Measurements from ENCODE around the gene ADGRV1. TPM values are rescaled to one million over a fixed set of nuclear protein-coding genes. Genes with fewer than 3 reads are reported as not detected.

ADGRV1 gene
- total and polyA plus RNA-seq, 9 of the 15 experiments (the other 6 are each of a cell fraction or from before 2014, with no cell fraction given), result 21.7 to 156 (median 58.2) TPM

DNA sequence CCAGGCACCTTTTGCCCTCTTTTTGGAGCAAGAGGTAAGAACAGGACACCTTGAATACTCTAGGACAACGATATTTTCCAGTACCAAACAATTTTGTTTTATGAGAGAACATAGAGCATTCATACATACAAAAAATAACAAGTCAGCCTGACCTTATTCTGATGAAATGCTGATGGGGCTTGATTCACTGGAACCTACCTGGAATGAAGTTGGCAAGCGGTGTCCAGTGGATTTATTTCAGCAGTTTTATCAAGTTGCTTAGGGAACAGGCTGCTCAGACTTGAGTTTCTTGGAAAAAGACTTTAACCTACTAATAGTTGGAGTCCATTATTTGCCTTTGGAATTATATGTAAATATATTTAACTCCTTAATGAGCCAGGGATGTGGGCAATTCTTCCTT is 502.5 kb downstream of the ADGRV1 start:
- CTCF ChIA-PET (ENCODE audit: low intra/inter-chr PET ratio), result no interaction called here
- FAIRE-seq, result no peak
- WGBS (ENCODE audit: insufficient coverage, low coverage, missing lambda C conversion rate), result 48% methylated on average over 2 of the region's 2 CpGs
- TF ChIP-seq SAFB2 (IDR thresholded peaks at IDR 0.05; ENCODE audit: borderline replicate concordance, low read depth, low read length, severe bottlenecking) (no peak), TCF3 (CRISPR knock-in tag; IDR thresholded peaks at IDR 0.05) (no peak), ZNF41 (CRISPR knock-in tag; conservative IDR thresholded peaks at IDR 0.05) (no peak), ZFP1 (CRISPR knock-in tag; IDR thresholded peaks at IDR 0.05) (no peak), CHD2 (IDR thresholded peaks at IDR 0.05; ENCODE audit: low read depth, low read length) (no peak), CBFB (CRISPR knock-in tag; IDR thresholded peaks at IDR 0.05) (no peak), ZNF444 (CRISPR knock-in tag; IDR thresholded peaks at IDR 0.05) (no peak), SRSF7 (optimal IDR thresholded peaks at IDR 0.05; ENCODE audit: low read depth, low read length) (no peak), MECOM (CRISPR knock-in tag; IDR thresholded peaks at IDR 0.05) (no peak), POLR2A (conservative IDR thresholded peaks at IDR 0.05) (no peak), NFRKB (IDR thresholded peaks at IDR 0.05; ENCODE audit: low read depth) (no peak), MXD1 (CRISPR knock-in tag; IDR thresholded peaks at IDR 0.05; ENCODE audit: borderline replicate concordance, poor library complexity, severe bottlenecking) (no peak), ZBTB17 (CRISPR knock-in tag; IDR thresholded peaks at IDR 0.05) (no peak), ATF3 (IDR thresholded peaks at IDR 0.05) (no peak), ATF3 (CRISPR knock-in tag; conservative IDR thresholded peaks at IDR 0.05) (no peak)
- TF ChIP-seq, protein P1, sequence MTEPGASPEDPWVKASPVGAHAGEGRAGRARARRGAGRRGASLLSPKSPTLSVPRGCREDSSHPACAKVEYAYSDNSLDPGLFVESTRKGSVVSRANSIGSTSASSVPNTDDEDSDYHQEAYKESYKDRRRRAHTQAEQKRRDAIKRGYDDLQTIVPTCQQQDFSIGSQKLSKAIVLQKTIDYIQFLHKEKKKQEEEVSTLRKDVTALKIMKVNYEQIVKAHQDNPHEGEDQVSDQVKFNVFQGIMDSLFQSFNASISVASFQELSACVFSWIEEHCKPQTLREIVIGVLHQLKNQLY (CRISPR knock-in tag; conservative IDR thresholded peaks at IDR 0.05), result no peak
- TF ChIP-seq, protein P2, sequence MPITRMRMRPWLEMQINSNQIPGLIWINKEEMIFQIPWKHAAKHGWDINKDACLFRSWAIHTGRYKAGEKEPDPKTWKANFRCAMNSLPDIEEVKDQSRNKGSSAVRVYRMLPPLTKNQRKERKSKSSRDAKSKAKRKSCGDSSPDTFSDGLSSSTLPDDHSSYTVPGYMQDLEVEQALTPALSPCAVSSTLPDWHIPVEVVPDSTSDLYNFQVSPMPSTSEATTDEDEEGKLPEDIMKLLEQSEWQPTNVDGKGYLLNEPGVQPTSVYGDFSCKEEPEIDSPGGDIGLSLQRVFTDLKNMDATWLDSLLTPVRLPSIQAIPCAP (CRISPR knock-in tag; IDR thresholded peaks at IDR 0.05; ENCODE audit: borderline replicate concordance), result no peak
- TF ChIP-seq, protein P3, sequence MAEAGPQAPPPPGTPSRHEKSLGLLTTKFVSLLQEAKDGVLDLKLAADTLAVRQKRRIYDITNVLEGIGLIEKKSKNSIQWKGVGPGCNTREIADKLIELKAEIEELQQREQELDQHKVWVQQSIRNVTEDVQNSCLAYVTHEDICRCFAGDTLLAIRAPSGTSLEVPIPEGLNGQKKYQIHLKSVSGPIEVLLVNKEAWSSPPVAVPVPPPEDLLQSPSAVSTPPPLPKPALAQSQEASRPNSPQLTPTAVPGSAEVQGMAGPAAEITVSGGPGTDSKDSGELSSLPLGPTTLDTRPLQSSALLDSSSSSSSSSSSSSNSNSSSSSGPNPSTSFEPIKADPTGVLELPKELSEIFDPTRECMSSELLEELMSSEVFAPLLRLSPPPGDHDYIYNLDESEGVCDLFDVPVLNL (CRISPR knock-in tag; IDR thresholded peaks at IDR 0.05; ENCODE audit: low read depth), result no peak
- TF ChIP-seq, protein P4, sequence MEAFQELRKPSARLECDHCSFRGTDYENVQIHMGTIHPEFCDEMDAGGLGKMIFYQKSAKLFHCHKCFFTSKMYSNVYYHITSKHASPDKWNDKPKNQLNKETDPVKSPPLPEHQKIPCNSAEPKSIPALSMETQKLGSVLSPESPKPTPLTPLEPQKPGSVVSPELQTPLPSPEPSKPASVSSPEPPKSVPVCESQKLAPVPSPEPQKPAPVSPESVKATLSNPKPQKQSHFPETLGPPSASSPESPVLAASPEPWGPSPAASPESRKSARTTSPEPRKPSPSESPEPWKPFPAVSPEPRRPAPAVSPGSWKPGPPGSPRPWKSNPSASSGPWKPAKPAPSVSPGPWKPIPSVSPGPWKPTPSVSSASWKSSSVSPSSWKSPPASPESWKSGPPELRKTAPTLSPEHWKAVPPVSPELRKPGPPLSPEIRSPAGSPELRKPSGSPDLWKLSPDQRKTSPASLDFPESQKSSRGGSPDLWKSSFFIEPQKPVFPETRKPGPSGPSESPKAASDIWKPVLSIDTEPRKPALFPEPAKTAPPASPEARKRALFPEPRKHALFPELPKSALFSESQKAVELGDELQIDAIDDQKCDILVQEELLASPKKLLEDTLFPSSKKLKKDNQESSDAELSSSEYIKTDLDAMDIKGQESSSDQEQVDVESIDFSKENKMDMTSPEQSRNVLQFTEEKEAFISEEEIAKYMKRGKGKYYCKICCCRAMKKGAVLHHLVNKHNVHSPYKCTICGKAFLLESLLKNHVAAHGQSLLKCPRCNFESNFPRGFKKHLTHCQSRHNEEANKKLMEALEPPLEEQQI (IDR thresholded peaks at IDR 0.05), result no peak

More for the DNA sequence above, 502.5 kb downstream of the ADGRV1 start:
- Histone ChIP-seq H3K9me1 (ENCODE audit: control insufficient read depth, insufficient read depth, low read length) (no peaks in the 10 kb centered on the region), H3K36me3 (ENCODE audit: control insufficient read depth, insufficient read depth, low read length) (no peaks in the 10 kb centered on the region), H3K9me3 (replicated peaks; ENCODE audit: control insufficient read depth, insufficient read depth, low read depth, low read length) (no peaks in the 10 kb centered on the region), H3K4me2 (ENCODE audit: insufficient read depth, low read length) (no peak overlapping the region), H3K27me3 (ENCODE audit: control insufficient read depth in 2 of 2, insufficient read depth in 2 of 2, low read length in 2 of 2) (no peaks in the 10 kb centered on the region), H3K79me2 (ENCODE audit: control insufficient read depth, insufficient read depth, low read length) (no peaks in the 10 kb centered on the region), H2AFZ (ENCODE audit: low read depth, low read length) (no peak overlapping the region), H3K4me1 (replicated peaks in 1 of 2; ENCODE audit: control insufficient read depth in 2 of 2, insufficient read depth in 2 of 2, low read length in 2 of 2) (no peaks in the 10 kb centered on the region), H4K20me1 (replicated peaks; ENCODE audit: control insufficient read depth, insufficient read depth, low read length) (no peaks in the 10 kb centered on the region), H3K4me3 (no peak overlapping the region), H3K27ac (ENCODE audit: extremely low read depth, low read depth, low read length) (no peak overlapping the region), H3K9ac (ENCODE audit: insufficient read depth in 1 of 2, low read depth in 2 of 2, low read length in 2 of 2) (no peak overlapping the region)
- no TSS peak for BruUV-seq (replicated peaks)
- ATAC-seq, result no peak
- POLR2A ChIA-PET, result no interaction called here
- in situ Hi-C loops (cut with MboI) (no loop called here), intact Hi-C loops (cut with micrococcal nuclease) (no loop called here)
- no peak for DNase-seq (ENCODE audit: extremely low read depth in 1 of 4, low spot score in 3 of 4)

All from K562 (cell line).